CD14-positive monocyte (primary cell): ENCODE measurements around the gene EBF3. TPM values are rescaled to one million over a fixed set of nuclear protein-coding genes. Genes with fewer than 3 reads are reported as not detected.

Experiments
- DNase-seq, 3 donors: peaks; one replicate each; pipeline ENCODE4 v3.0.0-alpha.2; 2011 to 2022
- H2AFZ ChIP-seq: 2 replicates; pipeline ENCODE4 v1.6.0; 2012; ENCODE audit warnings: mild to moderate bottlenecking, low read depth, low read length, inconsistent platforms; ENCODE audit not compliant: insufficient read depth, poor library complexity, severe bottlenecking
- H3K27ac ChIP-seq, 2 donors: 1 replicate in 1 of 2; 2 replicates in 1 of 2; pipeline ENCODE4 v1.5.1; 2012 to 2013; ENCODE audit warnings: low read length in 2 of 2, control low read depth in 1 of 2, inconsistent platforms in 1 of 2, low read depth in 1 of 2, mild to moderate bottlenecking in 1 of 2
- H3K27me3 ChIP-seq, 2 donors: one replicate each; pipeline versions ENCODE4 v1.6.0 to v1.6.1; 2011 to 2013; ENCODE audit warnings: low read length in 2 of 2; ENCODE audit not compliant: control insufficient read depth in 2 of 2, insufficient read depth in 2 of 2
- H3K36me3 ChIP-seq, 2 donors: replicated peaks in 1 of 2; 1 replicate in 1 of 2; 2 replicates in 1 of 2; pipeline versions ENCODE4 v1.5.1 to v1.6.1; 2012 to 2013; ENCODE audit warnings: low read length in 2 of 2, control low read depth in 1 of 2, inconsistent platforms in 1 of 2, mild to moderate bottlenecking in 1 of 2; ENCODE audit not compliant: insufficient read depth in 2 of 2, control insufficient read depth in 1 of 2
- H3K4me1 ChIP-seq, 2 donors: 1 replicate in 1 of 2; 2 replicates in 1 of 2; pipeline versions ENCODE4 v1.5.1 to v1.6.1; 2012 to 2013; ENCODE audit warnings: low read length in 2 of 2, control low read depth in 1 of 2, inconsistent platforms in 1 of 2, mild to moderate bottlenecking in 1 of 2, moderate library complexity in 1 of 2; ENCODE audit not compliant: insufficient read depth in 2 of 2, control insufficient read depth in 1 of 2
- H3K4me2 ChIP-seq: replicated peaks from 2 replicates; pipeline ENCODE3; 2012; ENCODE audit warnings: low read length, moderate library complexity, mild to moderate bottlenecking; ENCODE audit not compliant: poor library complexity, severe bottlenecking; ENCODE audit errors: extremely low read depth
- H3K4me3 ChIP-seq, 3 experiments: fragments of 200-600 bp in 1 of 3; sonication (generic) in 1 of 3; replicated peaks in 1 of 3; 1 replicate in 2 of 3; 2 replicates in 1 of 3; pipeline ENCODE4 v1.5.1; 2011 to 2013; ENCODE audit warnings: low read length in 3 of 3, mild to moderate bottlenecking in 3 of 3, control low read depth in 2 of 3, low read depth in 2 of 3, inconsistent platforms in 1 of 3, moderate library complexity in 1 of 3
- H3K79me2 ChIP-seq: 2 replicates; pipeline ENCODE4 v1.6.0; 2012; ENCODE audit warnings: mild to moderate bottlenecking, control low read depth, inconsistent platforms, low read length, moderate library complexity; ENCODE audit not compliant: insufficient read depth
- H3K9ac ChIP-seq: 2 replicates; pipeline ENCODE4 v1.6.0; 2017; ENCODE audit warnings: low read length, mild to moderate bottlenecking; ENCODE audit not compliant: insufficient read depth, poor library complexity, severe bottlenecking
- H3K9me3 ChIP-seq, 2 donors: replicated peaks in 1 of 2; 1 replicate in 1 of 2; 2 replicates in 1 of 2; pipeline versions ENCODE4 v1.5.1 to v1.6.1; 2012 to 2013; ENCODE audit warnings: low read length in 2 of 2, control low read depth in 1 of 2; ENCODE audit not compliant: control insufficient read depth in 1 of 2, insufficient read depth in 1 of 2
- H4K20me1 ChIP-seq: 2 replicates; pipeline ENCODE4 v1.6.0; 2012; ENCODE audit warnings: mild to moderate bottlenecking, low read length, control low read depth, moderate library complexity; ENCODE audit not compliant: insufficient read depth
- H3K27ac Mint-ChIP-seq, 7 donors: one replicate each; pipeline ENCODE4 v1.8.0; 2020; ENCODE audit warnings: mild to moderate bottlenecking in 7 of 7, mixed read lengths in 7 of 7, moderate library complexity in 6 of 7, inconsistent platforms in 2 of 7
- H3K27me3 Mint-ChIP-seq, 3 donors: one replicate each; pipeline ENCODE4 v1.8.0; 2021 to 2022; ENCODE audit warnings: low read depth in 3 of 3, mild to moderate bottlenecking in 3 of 3, mixed read lengths in 3 of 3, moderate library complexity in 3 of 3, inconsistent platforms in 1 of 3
- H3K36me3 Mint-ChIP-seq, 2 donors: one replicate each; pipeline ENCODE4 v1.8.0; 2020; ENCODE audit warnings: mixed read lengths in 2 of 2, inconsistent platforms in 1 of 2, mild to moderate bottlenecking in 1 of 2
- H3K4me1 Mint-ChIP-seq: one replicate; pipeline ENCODE4 v1.8.0; 2020; ENCODE audit warnings: mild to moderate bottlenecking, mixed read lengths
- H3K4me3 Mint-ChIP-seq, 2 donors: one replicate each; pipeline ENCODE4 v1.8.0; 2020; ENCODE audit warnings: mild to moderate bottlenecking in 2 of 2, mixed read lengths in 2 of 2, moderate library complexity in 1 of 2
- H3K9me3 Mint-ChIP-seq, 7 donors: one replicate each; pipeline ENCODE4 v1.8.0; 2020 to 2022; ENCODE audit warnings: mixed read lengths in 7 of 7, mild to moderate bottlenecking in 6 of 7, moderate library complexity in 6 of 7, inconsistent platforms in 2 of 7
- CTCF ChIP-seq: fragments of 200-600 bp; IDR thresholded peaks from one replicate; pipeline ENCODE4 v1.8.0; 2022; ENCODE audit warnings: antibody characterized with exemption, mild to moderate bottlenecking
- WGBS: methylation state at CpG from one replicate; pipeline ENCODE4 v1.1.5; 2013; ENCODE audit warnings: missing lambda C conversion rate; ENCODE audit not compliant: insufficient coverage; 5-methylcytosine and 5-hydroxymethylcytosine counted together
- intact Hi-C, 2 donors: fragments of 100-400 bp; cut with micrococcal nuclease; formaldehyde crosslinking; loops; one replicate each; pipeline versions ENCODE4 v1.15.0 to v1.15.1; 2023
- polyA plus RNA-seq, 3 donors: library from polyadenylated mRNA; depleted of rRNA in 1 of 3; unstranded in 2 of 3; stranded (reverse) in 1 of 3; fragments of 300-500 nt in 2 of 3; fragments of >200 nt in 1 of 3; fragmentation: Illumina TruSeq in 2 of 3; gene quantifications; 1 replicate in 2 of 3; 2 replicates in 1 of 3; pipeline ENCODE4 v1.2.3, GENCODE V29; 2012 to 2021

EBF3 gene
- polyA plus RNA-seq, 3 donors = not detected

DNA sequence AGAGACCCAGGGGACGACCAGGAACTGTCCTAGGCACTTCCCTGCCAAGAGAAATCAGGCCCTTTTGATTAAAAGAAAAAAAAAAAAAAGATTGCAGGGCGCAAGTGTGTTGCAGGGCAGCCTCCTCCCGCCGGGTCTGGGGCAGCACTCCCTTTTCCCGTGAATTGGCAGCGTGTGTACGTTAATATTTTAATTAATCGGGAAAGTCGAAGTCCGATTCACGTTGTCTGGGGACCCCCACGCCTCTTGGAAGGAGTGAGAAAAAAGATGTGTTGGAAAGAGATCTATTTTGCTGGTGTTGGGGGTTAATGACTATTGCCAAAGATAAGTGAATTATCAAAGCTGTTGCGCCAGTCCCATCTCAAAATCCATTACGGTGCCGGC lies 1.3 kb upstream of the EBF3 start:
- no peak overlapping the region for H3K9ac ChIP-seq
- no peak overlapping the region for H3K4me2 ChIP-seq
- H3K9me3 ChIP-seq = peaks cover 0 to 56% of the 10 kb centered on the region in 2 donors
- no peak overlapping the region for H3K4me3 ChIP-seq
- no peaks in the 10 kb centered on the region for H3K79me2 ChIP-seq
- DNase-seq = no peak
- no peaks in the 10 kb centered on the region for H4K20me1 ChIP-seq
- intact Hi-C loops = no loop called here
- H2AFZ ChIP-seq = no peak overlapping the region
- no peaks in the 10 kb centered on the region for H3K36me3 ChIP-seq
- H3K4me1 ChIP-seq = peaks cover 0 to 8% of the 10 kb centered on the region in 2 donors
- no peak overlapping the region for H3K27ac ChIP-seq
- Mint-ChIP-seq H3K9me3 (peaks cover 0 to 25% (median 6%) of the 10 kb centered on the region in 7 donors), H3K4me1 (peaks cover 16% of the 10 kb centered on the region), H3K27me3 (peaks cover 83 to 97% (median 86%) of the 10 kb centered on the region in 3 donors), H3K36me3 (peaks cover 0 to 1% of the 10 kb centered on the region in 2 donors), H3K27ac (no peak overlapping the region), H3K4me3 (peak overlapping the region in 1 of 2 donors; percentile 75)
- WGBS = 10% methylated on average over 6 of the region's 15 CpGs
- peaks cover 69 to 87% of the 10 kb centered on the region in 2 donors for H3K27me3 ChIP-seq
- TF ChIP-seq CTCF = no peak

GRCh38 chr10:129964611-129965424 lies 744 bp upstream of the EBF3 start:
- Mint-ChIP-seq H3K27me3 (peaks cover 83 to 97% (median 86%) of the 10 kb centered on the region in 3 donors), H3K4me3 (peak overlapping the region; percentile 47 to 82), H3K9me3 (peaks cover 0 to 28% (median 6%) of the 10 kb centered on the region in 7 donors), H3K27ac (no peak overlapping the region), H3K36me3 (peaks cover 0 to 1% of the 10 kb centered on the region in 2 donors), H3K4me1 (peaks cover 16% of the 10 kb centered on the region)
- intact Hi-C loops = no loop called here
- peaks cover 69 to 87% of the 10 kb centered on the region in 2 donors for H3K27me3 ChIP-seq
- peak overlapping the region; percentile 75 for H3K4me2 ChIP-seq
- H4K20me1 ChIP-seq = no peaks in the 10 kb centered on the region
- no peaks in the 10 kb centered on the region for H3K36me3 ChIP-seq
- peaks cover 0 to 8% of the 10 kb centered on the region in 2 donors for H3K4me1 ChIP-seq
- H3K79me2 ChIP-seq = no peaks in the 10 kb centered on the region
- H3K27ac ChIP-seq = no peak overlapping the region
- TF ChIP-seq CTCF = no peak
- WGBS = 4% methylated on average over 82 of the region's 82 CpGs
- H2AFZ ChIP-seq = no peak overlapping the region
- peaks cover 0 to 54% of the 10 kb centered on the region in 2 donors for H3K9me3 ChIP-seq
- DNase-seq = no peak
- H3K4me3 ChIP-seq = peak overlapping the region in 1 of 3 experiments; percentile 46
- H3K9ac ChIP-seq = no peak overlapping the region
